ENCODE data around the gene PPP6R3.

GRCh38 chr11:68589547-68590216 lies 129.1 kb downstream of the PPP6R3 start:
- TF ChIP-seq CTCF (conservative IDR thresholded peaks at IDR 0.05; ENCODE audit: low read depth, low read length), result no peak
- TF ChIP-seq EZH2phosphoT487 (IDR thresholded peaks at IDR 0.05; ENCODE audit: borderline replicate concordance, low read length), result no peak

Data from PC-3 (cell line).